Thymus (tissue), 11 donors: Measurements from ENCODE around the gene OCEL1. TPM values are rescaled to one million over a fixed set of nuclear protein-coding genes. Genes with fewer than 3 reads are reported as not detected.

ENCODE experiments used
- DNase-seq, 9 donors: peaks; one replicate each; pipeline ENCODE4 v3.0.0-alpha.2; 2013; ENCODE audit warnings: low spot score in 9 of 9, low read depth in 6 of 9, missing footprints in 1 of 9
- H3K27ac ChIP-seq, 2 donors: one replicate each; pipeline ENCODE4 v1.5.1; 2013; ENCODE audit warnings: control low read depth in 1 of 2, low read depth in 1 of 2, low read length in 1 of 2, mild to moderate bottlenecking in 1 of 2, moderate library complexity in 1 of 2
- H3K27me3 ChIP-seq, 2 donors: one replicate each; pipeline ENCODE4 v1.5.1; 2013; ENCODE audit warnings: low read length in 1 of 2; ENCODE audit not compliant: control insufficient read depth in 2 of 2, insufficient read depth in 1 of 2
- H3K36me3 ChIP-seq, 2 donors: one replicate each; pipeline ENCODE4 v1.5.1; 2013; ENCODE audit warnings: low read length in 1 of 2, mild to moderate bottlenecking in 1 of 2, moderate library complexity in 1 of 2; ENCODE audit not compliant: control insufficient read depth in 2 of 2, insufficient read depth in 2 of 2
- H3K4me1 ChIP-seq, 2 donors: one replicate each; pipeline ENCODE4 v1.5.1; 2013; ENCODE audit warnings: low read length in 2 of 2; ENCODE audit not compliant: control insufficient read depth in 2 of 2, insufficient read depth in 2 of 2
- H3K4me3 ChIP-seq, 2 donors: one replicate each; pipeline ENCODE4 v1.5.1; 2013; ENCODE audit warnings: low read length in 2 of 2, control low read depth in 1 of 2, mild to moderate bottlenecking in 1 of 2
- H3K9me3 ChIP-seq, 2 donors: one replicate each; pipeline ENCODE4 v1.5.1; 2013; ENCODE audit warnings: low read length in 1 of 2, mild to moderate bottlenecking in 1 of 2; ENCODE audit not compliant: control insufficient read depth in 2 of 2, insufficient read depth in 1 of 2
- WGBS: extraction: QIAGEN DNeasy Blood & Tissue Kit; methylation state at CpG from one replicate; pipeline ENCODE4 v1.1.7; 2013; 5-methylcytosine and 5-hydroxymethylcytosine counted together
- polyA plus RNA-seq: library from polyadenylated mRNA; stranded (reverse); fragments of 200-250 nt; gene quantifications from one replicate; pipeline ENCODE4 v1.2.3, GENCODE V29; 2013
- total RNA-seq: library from RNA; stranded (reverse); fragments of 120-200 nt; gene quantifications from one replicate; pipeline ENCODE4 v1.2.4, GENCODE V29; 2013
- donor health status: healthy.

The OCEL1 gene
- total and polyA plus RNA-seq, 2 donors, result 6.2 to 24.8 TPM

DNA sequence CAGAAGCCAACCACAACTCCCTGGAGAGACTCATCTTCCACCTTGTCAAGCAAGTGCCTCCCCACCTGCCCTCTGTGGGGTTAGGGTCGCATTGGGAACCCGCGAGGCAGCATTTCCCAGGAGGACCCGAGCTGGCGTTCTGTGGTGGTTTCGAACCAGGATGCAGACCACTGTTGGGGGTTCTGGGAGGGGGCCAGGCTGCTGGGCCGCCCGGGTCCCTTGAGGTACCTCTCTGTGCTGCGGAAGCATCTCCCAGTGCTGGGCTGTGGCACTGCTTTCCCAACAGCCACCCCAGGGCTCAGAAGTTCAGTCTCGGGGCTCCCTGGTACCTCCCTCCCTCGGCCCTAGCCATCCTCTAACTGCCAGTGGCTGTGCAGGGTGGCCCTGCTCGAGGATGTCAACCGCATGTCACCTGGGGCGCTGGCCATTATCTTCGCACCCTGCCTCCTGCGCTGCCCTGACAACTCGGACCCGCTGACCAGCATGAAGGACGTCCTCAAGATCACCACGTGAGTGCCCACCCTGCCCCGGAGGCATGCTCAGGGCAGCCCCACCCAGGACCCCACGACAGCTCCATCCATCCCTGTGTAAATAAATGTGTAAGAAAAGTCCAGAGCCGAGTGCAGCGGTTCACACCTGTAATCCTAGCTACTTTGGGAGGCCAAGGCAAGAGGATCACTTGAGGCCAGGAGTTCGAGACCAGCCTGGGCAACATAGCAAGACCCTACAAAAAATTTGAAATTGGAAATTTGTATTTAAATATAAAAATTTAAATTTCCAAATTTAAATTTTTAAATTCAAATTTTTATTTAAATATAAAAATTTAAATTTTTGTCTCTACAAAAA, 19.1 kb upstream of the OCEL1 start:
- no peak overlapping the region for H3K4me3 ChIP-seq
- H3K36me3 ChIP-seq, result peaks cover 56 to 77% of the 10 kb centered on the region in 2 donors
- H3K27me3 ChIP-seq, result no peaks in the 10 kb centered on the region
- 98% methylated on average over 25 of the region's 25 CpGs for WGBS
- peak overlapping the region in 1 of 2 donors; percentile 18 for H3K27ac ChIP-seq
- H3K4me1 ChIP-seq, result peaks cover 0 to 2% of the 10 kb centered on the region in 2 donors
- no peak for DNase-seq
- no peaks in the 10 kb centered on the region for H3K9me3 ChIP-seq

- Histone ChIP-seq H3K27me3 (no peaks in the 10 kb centered on the region), H3K4me3 (no peak overlapping the region), H3K27ac (peak overlapping the region in 1 of 2 donors; percentile 31), H3K9me3 (peaks cover 0 to under 1% of the 10 kb centered on the region in 2 donors), H3K36me3 (peaks cover 41 to 70% of the 10 kb centered on the region in 2 donors), H3K4me1 (peaks cover 2 to 3% of the 10 kb centered on the region in 2 donors)
- DNase-seq, result peak in 2 of 9 donors; percentile 18 to 27
- 90% methylated on average over 28 of the region's 28 CpGs for WGBS
Measured at GRCh38 chr19:17209126-17210036, 16.6 kb upstream of the OCEL1 start.

GRCh38 chr19:17210296-17210695, 15.7 kb upstream of the OCEL1 start:
- Histone ChIP-seq H3K27ac (no peak overlapping the region), H3K36me3 (peaks cover 41 to 67% of the 10 kb centered on the region in 2 donors)

GRCh38 chr19:17211547-17212446, 14.2 kb upstream of the OCEL1 start:
- Histone ChIP-seq H3K4me3 (no peak overlapping the region), H3K27ac (no peak overlapping the region), H3K27me3 (no peaks in the 10 kb centered on the region), H3K9me3 (peaks cover 0 to 15% of the 10 kb centered on the region in 2 donors), H3K4me1 (peaks cover 16 to 19% of the 10 kb centered on the region in 2 donors), H3K36me3 (peaks cover 30 to 57% of the 10 kb centered on the region in 2 donors)
- WGBS, result 97% methylated on average over 58 of the region's 58 CpGs
- DNase-seq, result no peak

More at GRCh38 chr19:17210296-17210695, 15.7 kb upstream of the OCEL1 start:
- peaks cover 9 to 10% of the 10 kb centered on the region in 2 donors for H3K4me1 ChIP-seq
- no peak overlapping the region for H3K4me3 ChIP-seq
- DNase-seq, result no peak
- peaks cover 0 to 9% of the 10 kb centered on the region in 2 donors for H3K9me3 ChIP-seq
- WGBS, result 98% methylated on average over 14 of the region's 14 CpGs
- no peaks in the 10 kb centered on the region for H3K27me3 ChIP-seq

GRCh38 chr19:17213334-17213733, 12.7 kb upstream of the OCEL1 start:
- Histone ChIP-seq H3K36me3 (peaks cover 36 to 66% of the 10 kb centered on the region in 2 donors), H3K27me3 (no peaks in the 10 kb centered on the region), H3K9me3 (peaks cover 1 to 15% of the 10 kb centered on the region in 2 donors), H3K4me3 (no peak overlapping the region), H3K27ac (peak overlapping the region in 1 of 2 donors; percentile 18), H3K4me1 (peaks cover 16 to 19% of the 10 kb centered on the region in 2 donors)
- WGBS, result 93% methylated on average over 5 of the region's 5 CpGs
- DNase-seq, result no peak

DNA sequence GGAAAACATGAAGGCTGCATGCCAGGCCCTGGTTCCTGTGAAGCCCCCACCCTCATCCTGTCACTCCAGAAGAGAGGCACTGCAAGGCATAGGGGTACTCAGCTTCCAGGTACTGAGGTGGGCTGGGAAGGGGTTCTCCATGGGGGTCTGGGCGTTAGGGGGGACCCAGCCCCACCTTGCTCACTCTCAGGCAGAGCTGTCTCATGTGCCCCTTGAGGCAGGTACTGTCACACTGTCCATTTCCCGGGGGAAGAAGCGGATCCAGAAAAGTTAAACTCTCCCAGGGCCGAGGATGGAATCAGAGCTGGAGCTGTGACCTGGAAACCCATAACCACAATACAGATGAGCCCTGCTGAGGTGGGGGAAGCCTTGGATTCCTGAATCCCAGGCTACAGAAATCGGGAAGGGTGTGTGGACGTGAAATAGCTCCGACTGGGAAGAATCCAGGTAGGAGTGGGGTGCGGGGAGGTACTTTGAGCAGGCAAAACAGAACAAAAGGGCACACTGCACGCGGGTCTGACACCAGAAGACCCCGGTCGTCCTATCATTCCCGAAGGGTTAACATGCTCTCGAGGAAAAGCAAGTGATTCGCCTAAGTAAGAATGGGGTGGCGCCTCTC, 11.4 kb upstream of the OCEL1 start:
- H3K27me3 ChIP-seq, result no peaks in the 10 kb centered on the region
- peak overlapping the region; percentile 81 to 92 for H3K4me3 ChIP-seq
- H3K27ac ChIP-seq, result peak overlapping the region; percentile 94 to 95
- peaks cover 14 to 19% of the 10 kb centered on the region in 2 donors for H3K4me1 ChIP-seq
- no peak for DNase-seq
- H3K9me3 ChIP-seq, result peaks cover 1 to 15% of the 10 kb centered on the region in 2 donors
- peaks cover 30 to 62% of the 10 kb centered on the region in 2 donors for H3K36me3 ChIP-seq
- 38% methylated on average over 16 of the region's 16 CpGs for WGBS

- Histone ChIP-seq H3K9me3 (peaks cover 1 to 15% of the 10 kb centered on the region in 2 donors), H3K27me3 (no peaks in the 10 kb centered on the region), H3K4me1 (peaks cover 14 to 19% of the 10 kb centered on the region in 2 donors), H3K27ac (peak within 1 kb of the TSS; percentile 94 to 95), H3K4me3 (peak within 1 kb of the TSS; percentile 81 to 92), H3K36me3 (peaks cover 24 to 58% of the 10 kb centered on the region in 2 donors)
- DNase-seq, result peak; percentile 76 to 96 (median 87)
- WGBS, result 6% methylated on average over 56 of the region's 56 CpGs
Measured at GRCh38 chr19:17215127-17215971, 10.7 kb upstream of the OCEL1 start, which contains the start of gene USE1. Gene USE1, plus strand, starts transcription at chr19:17215357. Its CDS starts 49 bp downstream, at chr19:17215406.
